Measurements from ENCODE around the gene PTPN9.
"Not testable (repeated sequence)": the region's sequence is repeated elsewhere in the genome, so short reads cannot be mapped to it uniquely, and the experiment has no call there.

PTPN9 gene

DNA sequence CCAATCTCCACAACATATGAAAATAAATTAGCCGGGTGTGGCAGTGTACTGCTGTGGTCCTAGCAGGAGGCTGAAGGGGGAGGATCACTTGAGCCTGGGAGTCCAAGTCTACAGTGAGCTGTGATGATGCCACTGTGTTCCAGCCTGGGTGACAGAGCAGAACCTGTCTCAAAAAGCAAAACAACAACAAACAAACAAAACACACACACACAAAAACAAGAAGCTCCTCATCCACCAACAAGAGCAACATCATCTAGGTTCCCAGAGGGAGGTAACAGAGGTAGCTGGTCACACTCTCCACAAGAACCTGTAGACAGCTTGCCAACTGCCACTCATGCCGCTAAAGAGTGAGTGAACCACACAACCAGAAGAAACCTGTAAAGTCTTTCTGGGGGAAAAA lies 34.8 kb downstream of the PTPN9 start:
- no peak overlapping the region for H3K9ac ChIP-seq (ENCODE audit: low read depth, low read length)
- no peaks in the 10 kb centered on the region for H3K4me1 ChIP-seq (ENCODE audit: insufficient read depth, low read length)
- 0 out of 2 replicates have a peak, but pooled peaks cover 6% of the 10 kb centered on the region for H3K36me3 ChIP-seq (ENCODE audit: insufficient read depth, low read depth, low read length)
- no peaks in the 10 kb centered on the region for H3K27me3 ChIP-seq (ENCODE audit: insufficient read depth, low read length)
- no peak overlapping the region for H3K27ac ChIP-seq (ENCODE audit: low read length)
- H3K4me3 ChIP-seq (ENCODE audit: low read length), result no peak overlapping the region
- no peaks in the 10 kb centered on the region for H3K9me3 ChIP-seq (ENCODE audit: insufficient read depth, low read depth, low read length)

DNA sequence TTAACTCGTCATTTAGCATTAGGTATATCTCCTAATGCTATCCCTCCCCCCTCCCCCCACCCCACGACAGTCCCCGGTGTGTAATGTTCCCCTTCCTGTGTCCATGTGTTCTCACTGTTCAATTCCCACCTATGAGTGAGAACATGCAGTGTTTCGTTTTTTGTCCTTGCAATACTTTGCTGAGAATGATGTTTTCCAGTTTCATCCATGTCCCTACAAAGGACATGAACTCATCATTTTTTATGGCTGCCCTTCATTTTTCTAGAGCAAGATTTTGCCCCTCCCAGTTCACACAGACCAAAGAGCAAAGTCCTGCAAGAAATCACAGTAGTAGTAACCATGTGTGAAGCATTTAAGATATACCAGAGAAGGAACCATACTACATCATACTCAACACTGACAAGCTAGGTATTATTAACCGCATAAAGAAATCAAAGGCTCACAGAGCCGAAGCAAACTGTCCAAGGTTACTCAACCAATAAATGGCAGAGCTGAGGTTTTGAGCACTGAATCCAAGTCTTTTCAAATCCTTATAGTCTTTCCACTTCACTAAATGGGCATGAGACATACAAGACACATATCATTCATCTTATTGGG lies 36.1 kb downstream of the PTPN9 start:
- H3K27me3 ChIP-seq (ENCODE audit: insufficient read depth, low read length); H3K4me1 ChIP-seq (ENCODE audit: insufficient read depth, low read length); H3K36me3 ChIP-seq (ENCODE audit: insufficient read depth, low read depth, low read length); H3K27ac ChIP-seq (ENCODE audit: low read length); H3K4me3 ChIP-seq (ENCODE audit: low read length); H3K9ac ChIP-seq (ENCODE audit: low read depth, low read length); H3K9me3 ChIP-seq (ENCODE audit: insufficient read depth, low read depth, low read length): not testable (repeated sequence)

DNA sequence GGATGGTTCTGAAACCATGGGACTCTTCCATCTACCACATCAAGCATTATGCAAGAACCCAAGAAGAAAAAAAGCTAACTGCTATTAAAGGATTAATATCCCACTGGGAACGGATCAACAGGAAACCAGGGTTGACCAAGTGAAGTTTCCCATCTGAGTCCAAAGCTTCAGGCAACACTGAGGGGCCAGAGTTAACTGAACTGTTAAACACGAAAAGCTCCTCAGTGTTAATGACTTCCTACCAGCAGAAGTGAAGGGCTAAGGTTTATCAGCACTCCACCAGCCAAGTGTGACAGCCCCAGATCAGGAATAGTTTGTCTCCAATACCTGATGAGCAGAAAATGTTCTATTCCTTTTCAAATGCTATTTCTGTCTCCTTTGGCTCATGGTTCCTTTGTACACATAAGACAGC lies 36.7 kb downstream of the PTPN9 start:
- no peak overlapping the region for H3K27ac ChIP-seq (ENCODE audit: low read length)
- no peaks in the 10 kb centered on the region for H3K27me3 ChIP-seq (ENCODE audit: insufficient read depth, low read length)
- H3K9me3 ChIP-seq (ENCODE audit: insufficient read depth, low read depth, low read length), result no peaks in the 10 kb centered on the region
- 0 out of 2 replicates have a peak, but pooled peaks cover 5% of the 10 kb centered on the region for H3K4me1 ChIP-seq (ENCODE audit: insufficient read depth, low read length)
- no peak overlapping the region for H3K9ac ChIP-seq (ENCODE audit: low read depth, low read length)
- no peak overlapping the region for H3K4me3 ChIP-seq (ENCODE audit: low read length)
- H3K36me3 ChIP-seq (ENCODE audit: insufficient read depth, low read depth, low read length), result 0 out of 2 replicates have a peak, but pooled peaks cover 6% of the 10 kb centered on the region

- Histone ChIP-seq H3K4me3 (ENCODE audit: low read length) (no peak overlapping the region), H3K9ac (ENCODE audit: low read depth, low read length) (no peak overlapping the region), H3K27me3 (ENCODE audit: insufficient read depth, low read length) (no peaks in the 10 kb centered on the region), H3K9me3 (ENCODE audit: insufficient read depth, low read depth, low read length) (no peaks in the 10 kb centered on the region), H3K4me1 (ENCODE audit: insufficient read depth, low read length) (0 out of 2 replicates have a peak, but pooled peaks cover 5% of the 10 kb centered on the region), H3K27ac (ENCODE audit: low read length) (no peak overlapping the region), H3K36me3 (ENCODE audit: insufficient read depth, low read depth, low read length) (no peaks in the 10 kb centered on the region)
Observed at GRCh38 chr15:75538376-75538775, 40.7 kb downstream of the PTPN9 start.

DNA sequence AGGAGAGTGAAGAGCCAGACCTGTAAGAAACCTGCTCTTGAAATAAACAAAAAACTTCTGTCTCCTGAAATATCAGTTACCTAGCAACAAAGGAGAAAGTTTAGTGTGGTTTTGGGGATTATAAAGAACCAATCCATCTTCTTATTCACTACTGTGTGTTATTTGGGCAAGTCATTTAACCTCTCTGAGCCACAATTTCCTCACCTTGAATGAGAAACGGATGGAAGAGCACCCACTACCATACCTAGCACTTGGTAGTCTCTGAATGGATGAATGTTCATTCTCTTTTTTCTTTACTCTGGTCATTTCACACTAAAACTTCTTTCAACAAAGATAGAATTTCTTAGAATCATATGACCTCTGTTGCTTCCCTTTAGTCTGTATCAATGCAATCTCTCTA lies 45.2 kb downstream of the PTPN9 start:
- Histone ChIP-seq H3K27me3 (ENCODE audit: insufficient read depth, low read length) (no peaks in the 10 kb centered on the region), H3K9me3 (ENCODE audit: insufficient read depth, low read depth, low read length) (no peaks in the 10 kb centered on the region), H3K9ac (ENCODE audit: low read depth, low read length) (no peak overlapping the region), H3K36me3 (ENCODE audit: insufficient read depth, low read depth, low read length) (no peaks in the 10 kb centered on the region), H3K27ac (ENCODE audit: low read length) (no peak overlapping the region), H3K4me1 (ENCODE audit: insufficient read depth, low read length) (0 out of 2 replicates have a peak, but pooled peaks cover 5% of the 10 kb centered on the region), H3K4me3 (ENCODE audit: low read length) (no peak overlapping the region)

- H3K36me3 ChIP-seq (ENCODE audit: insufficient read depth, low read depth, low read length), result no peaks in the 10 kb centered on the region
- no peak overlapping the region for H3K27ac ChIP-seq (ENCODE audit: low read length)
- H3K9ac ChIP-seq (ENCODE audit: low read depth, low read length), result no peak overlapping the region
- H3K4me1 ChIP-seq (ENCODE audit: insufficient read depth, low read length), result no peaks in the 10 kb centered on the region
- H3K4me3 ChIP-seq (ENCODE audit: low read length), result no peak overlapping the region
- no peaks in the 10 kb centered on the region for H3K27me3 ChIP-seq (ENCODE audit: insufficient read depth, low read length)
- H3K9me3 ChIP-seq (ENCODE audit: insufficient read depth, low read depth, low read length), result no peaks in the 10 kb centered on the region
Observed at GRCh38 chr15:75532413-75533250, 46.5 kb downstream of the PTPN9 start.

GRCh38 chr15:75531041-75531450 lies 48.1 kb downstream of the PTPN9 start:
- Histone ChIP-seq H3K27ac (ENCODE audit: low read length) (no peak overlapping the region), H3K36me3 (ENCODE audit: insufficient read depth, low read depth, low read length) (peaks cover 14% of the 10 kb centered on the region), H3K27me3 (ENCODE audit: insufficient read depth, low read length) (no peaks in the 10 kb centered on the region), H3K4me1 (ENCODE audit: insufficient read depth, low read length) (no peaks in the 10 kb centered on the region), H3K9me3 (ENCODE audit: insufficient read depth, low read depth, low read length) (no peaks in the 10 kb centered on the region), H3K4me3 (ENCODE audit: low read length) (no peak overlapping the region), H3K9ac (ENCODE audit: low read depth, low read length) (no peak overlapping the region)

DNA sequence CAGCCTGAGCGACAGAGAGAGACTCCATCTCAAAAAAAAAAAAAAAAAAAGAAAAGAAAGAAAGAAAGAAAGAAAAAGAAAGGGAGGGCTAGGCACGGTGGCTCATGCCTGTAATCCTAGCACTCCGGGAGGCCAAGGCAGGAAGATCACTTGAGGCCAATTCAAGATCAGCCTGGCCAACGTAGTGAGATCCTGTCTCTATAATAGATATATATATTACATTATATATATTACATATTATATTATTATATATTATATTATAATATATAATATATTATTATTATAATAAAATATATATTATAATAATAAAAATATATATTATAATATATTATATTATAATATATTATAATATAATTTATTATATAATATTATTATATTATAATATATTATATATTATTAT lies 48.9 kb downstream of the PTPN9 start:
- Histone ChIP-seq H3K27me3 (ENCODE audit: insufficient read depth, low read length) (no peaks in the 10 kb centered on the region), H3K9ac (ENCODE audit: low read depth, low read length) (no peak overlapping the region), H3K9me3 (ENCODE audit: insufficient read depth, low read depth, low read length) (no peaks in the 10 kb centered on the region), H3K4me1 (ENCODE audit: insufficient read depth, low read length) (no peaks in the 10 kb centered on the region), H3K4me3 (ENCODE audit: low read length) (no peak overlapping the region), H3K27ac (ENCODE audit: low read length) (no peak overlapping the region), H3K36me3 (ENCODE audit: insufficient read depth, low read depth, low read length) (peaks cover 18% of the 10 kb centered on the region)

DNA sequence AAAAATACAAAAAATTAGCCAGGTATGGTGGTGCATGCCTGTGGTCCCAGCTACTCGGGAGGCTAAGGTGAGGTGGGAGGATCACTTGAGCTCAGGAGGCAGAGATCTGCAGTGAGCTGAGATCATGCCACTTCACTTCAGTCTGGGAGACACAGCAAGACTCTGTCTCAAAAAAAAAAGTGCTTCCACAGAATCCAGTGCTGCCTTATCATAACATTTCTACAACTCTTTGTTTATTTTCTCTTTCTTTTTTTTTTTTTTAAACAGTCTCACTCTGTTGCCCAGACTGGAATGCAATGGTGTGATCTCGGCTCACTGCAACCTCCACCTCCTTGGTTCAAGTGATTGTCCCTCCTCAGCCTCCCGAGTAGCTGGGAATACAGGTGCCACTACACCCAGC lies 53.4 kb downstream of the PTPN9 start:
- H3K4me3 ChIP-seq (ENCODE audit: low read length); H3K27ac ChIP-seq (ENCODE audit: low read length); H3K9ac ChIP-seq (ENCODE audit: low read depth, low read length): not testable (repeated sequence)

GRCh38 chr15:75523011-75523410 lies 56.1 kb downstream of the PTPN9 start:
- H3K27me3 ChIP-seq (ENCODE audit: insufficient read depth, low read length), result no peaks in the 10 kb centered on the region
- H3K4me3 ChIP-seq (ENCODE audit: low read length), result no peak overlapping the region
- H3K9me3 ChIP-seq (ENCODE audit: insufficient read depth, low read depth, low read length), result no peaks in the 10 kb centered on the region
- H3K9ac ChIP-seq (ENCODE audit: low read depth, low read length), result no peak overlapping the region
- H3K27ac ChIP-seq (ENCODE audit: low read length), result no peak overlapping the region
- peaks cover 83% of the 10 kb centered on the region for H3K36me3 ChIP-seq (ENCODE audit: insufficient read depth, low read depth, low read length)
- H3K4me1 ChIP-seq (ENCODE audit: insufficient read depth, low read length), result no peaks in the 10 kb centered on the region

More for the DNA sequence above, 53.4 kb downstream of the PTPN9 start:
- not testable (repeated sequence) for H3K4me1 ChIP-seq (ENCODE audit: insufficient read depth, low read length); H3K9me3 ChIP-seq (ENCODE audit: insufficient read depth, low read depth, low read length); H3K27me3 ChIP-seq (ENCODE audit: insufficient read depth, low read length)
- peaks cover 58% of the 10 kb centered on the region for H3K36me3 ChIP-seq (ENCODE audit: insufficient read depth, low read depth, low read length)

DNA sequence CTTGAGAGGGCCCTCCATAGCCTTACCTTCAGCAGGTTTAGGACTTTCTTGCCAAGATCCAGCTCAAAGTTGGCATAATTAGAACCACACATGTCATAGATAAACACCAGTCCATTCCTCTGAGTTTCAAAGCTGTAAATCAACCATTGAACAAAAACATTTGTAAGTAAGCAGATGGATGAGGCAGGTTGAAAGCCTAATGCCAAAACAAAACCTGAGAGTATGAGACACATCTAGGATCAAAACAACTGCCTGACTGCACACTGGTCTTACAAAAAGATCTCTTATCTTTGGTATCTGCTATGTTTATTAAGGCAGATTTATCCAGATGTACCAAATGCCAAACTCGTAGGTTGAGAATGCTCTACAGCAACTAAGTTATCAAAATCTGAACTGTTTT lies 61.9 kb downstream of the PTPN9 start:
- H3K27me3 ChIP-seq (ENCODE audit: insufficient read depth, low read length), result no peaks in the 10 kb centered on the region

More for the DNA sequence above, 61.9 kb downstream of the PTPN9 start:
- Histone ChIP-seq H3K4me1 (ENCODE audit: insufficient read depth, low read length) (no peaks in the 10 kb centered on the region), H3K4me3 (ENCODE audit: low read length) (no peak overlapping the region), H3K9ac (ENCODE audit: low read depth, low read length) (no peak overlapping the region), H3K36me3 (ENCODE audit: insufficient read depth, low read depth, low read length) (peaks cover 81% of the 10 kb centered on the region), H3K9me3 (ENCODE audit: insufficient read depth, low read depth, low read length) (no peaks in the 10 kb centered on the region), H3K27ac (ENCODE audit: low read length) (no peak overlapping the region)

Measured in iPS-20b (cell line).